RWPE1 (cell line): ENCODE data around the gene EPHA8.

Experiments used
- CTCF ChIA-PET: fragments of 350-600 bp; sonication (Branson Sonifier 250); formaldehyde crosslinking; extraction: SDS; loops from one replicate; lab custom pipeline; 2021; lab: Yijun Ruan, JAX
- POLR2A ChIA-PET: fragments of 400-600 bp; formaldehyde crosslinking; extraction: SDS; loops from one replicate; lab custom pipeline; 2020; ENCODE audit warnings: antibody characterized with exemption; ENCODE audit not compliant: low non-redundant PET; lab: Yijun Ruan, JAX
- DNase-seq: peaks from one replicate; pipeline ENCODE4 v3.0.0; 2012; ENCODE audit warnings: low spot score
- H3K27ac ChIP-seq: fragments of 450-650 bp; 2 replicates; pipeline ENCODE4 v1.5.1; 2017
- TF ChIP-seq, protein P1 (sequence below): fragments of 450-650 bp; conservative IDR thresholded peaks from 2 replicates; pipeline ENCODE4 v1.5.1; 2017; ENCODE audit warnings: low read depth, mild to moderate bottlenecking

The EPHA8 gene

DNA sequence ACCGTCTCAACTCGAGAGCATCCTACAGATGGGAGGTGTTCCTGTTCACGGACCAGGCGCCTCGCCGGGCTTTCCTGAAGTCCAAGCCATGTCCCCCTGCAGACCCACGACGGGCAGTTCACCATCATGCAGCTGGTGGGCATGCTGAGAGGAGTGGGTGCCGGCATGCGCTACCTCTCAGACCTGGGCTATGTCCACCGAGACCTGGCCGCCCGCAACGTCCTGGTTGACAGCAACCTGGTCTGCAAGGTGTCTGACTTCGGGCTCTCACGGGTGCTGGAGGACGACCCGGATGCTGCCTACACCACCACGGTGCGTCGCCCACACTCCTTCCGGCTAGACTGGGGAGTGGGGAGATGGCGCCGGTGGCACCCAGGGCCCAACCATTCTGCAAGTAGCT is 35.4 kb downstream of the EPHA8 start:
- POLR2A ChIA-PET, result no interaction called here
- H3K27ac ChIP-seq, result no peak overlapping the region
- TF ChIP-seq, protein P1, sequence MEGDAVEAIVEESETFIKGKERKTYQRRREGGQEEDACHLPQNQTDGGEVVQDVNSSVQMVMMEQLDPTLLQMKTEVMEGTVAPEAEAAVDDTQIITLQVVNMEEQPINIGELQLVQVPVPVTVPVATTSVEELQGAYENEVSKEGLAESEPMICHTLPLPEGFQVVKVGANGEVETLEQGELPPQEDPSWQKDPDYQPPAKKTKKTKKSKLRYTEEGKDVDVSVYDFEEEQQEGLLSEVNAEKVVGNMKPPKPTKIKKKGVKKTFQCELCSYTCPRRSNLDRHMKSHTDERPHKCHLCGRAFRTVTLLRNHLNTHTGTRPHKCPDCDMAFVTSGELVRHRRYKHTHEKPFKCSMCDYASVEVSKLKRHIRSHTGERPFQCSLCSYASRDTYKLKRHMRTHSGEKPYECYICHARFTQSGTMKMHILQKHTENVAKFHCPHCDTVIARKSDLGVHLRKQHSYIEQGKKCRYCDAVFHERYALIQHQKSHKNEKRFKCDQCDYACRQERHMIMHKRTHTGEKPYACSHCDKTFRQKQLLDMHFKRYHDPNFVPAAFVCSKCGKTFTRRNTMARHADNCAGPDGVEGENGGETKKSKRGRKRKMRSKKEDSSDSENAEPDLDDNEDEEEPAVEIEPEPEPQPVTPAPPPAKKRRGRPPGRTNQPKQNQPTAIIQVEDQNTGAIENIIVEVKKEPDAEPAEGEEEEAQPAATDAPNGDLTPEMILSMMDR, result no peak
- DNase-seq, result no peak
- CTCF ChIA-PET, result interaction anchor here (0.7 kb wide), 1 partner anchor 171 kb away, joined by 6 read pairs; no protein-coding TSS in a partner anchor

DNA sequence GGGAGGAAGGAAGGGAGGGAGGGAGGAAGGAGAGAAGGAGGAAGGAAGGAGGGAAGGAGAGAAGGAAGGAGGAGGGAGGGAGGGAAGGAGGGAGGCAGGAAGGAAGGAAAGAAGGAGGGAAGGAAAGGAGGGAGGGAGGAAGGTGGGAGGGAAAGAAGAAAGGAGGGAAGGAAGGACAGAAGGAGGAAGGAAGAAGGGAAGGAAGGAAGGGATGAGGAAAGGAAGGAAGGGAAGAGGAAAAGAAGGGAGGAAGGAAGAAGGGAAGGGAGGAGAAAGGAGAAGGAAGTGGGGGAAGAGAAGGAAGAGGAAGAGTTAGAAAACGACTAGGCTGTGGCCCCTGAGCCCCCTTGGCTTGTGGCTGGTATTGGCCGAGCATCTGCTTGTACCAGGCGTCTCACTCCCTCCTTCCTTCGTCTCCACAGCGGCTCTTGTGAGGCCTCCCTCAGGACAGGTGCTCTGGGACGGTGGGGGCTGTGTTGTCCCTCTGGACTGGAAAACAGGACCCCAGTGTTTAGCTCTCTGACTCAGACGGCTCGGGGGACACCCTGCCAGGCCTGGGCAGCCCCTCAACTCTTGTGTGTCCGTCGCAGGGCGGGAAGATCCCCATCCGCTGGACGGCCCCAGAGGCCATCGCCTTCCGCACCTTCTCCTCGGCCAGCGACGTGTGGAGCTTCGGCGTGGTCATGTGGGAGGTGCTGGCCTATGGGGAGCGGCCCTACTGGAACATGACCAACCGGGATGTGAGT is 37.0 kb downstream of the EPHA8 start:
- POLR2A ChIA-PET, result interaction anchor here (0.6 kb wide), 1 partner anchor 36 kb away, joined by 7 read pairs; no protein-coding TSS in a partner anchor
- CTCF ChIA-PET, result interaction anchor here (0.6 kb wide), 1 partner anchor 42 kb away, joined by 3 read pairs; no protein-coding TSS in a partner anchor
- TF ChIP-seq, protein P1, result no peak
- no peak overlapping the region for H3K27ac ChIP-seq
- DNase-seq, result peak; percentile 77

DNA sequence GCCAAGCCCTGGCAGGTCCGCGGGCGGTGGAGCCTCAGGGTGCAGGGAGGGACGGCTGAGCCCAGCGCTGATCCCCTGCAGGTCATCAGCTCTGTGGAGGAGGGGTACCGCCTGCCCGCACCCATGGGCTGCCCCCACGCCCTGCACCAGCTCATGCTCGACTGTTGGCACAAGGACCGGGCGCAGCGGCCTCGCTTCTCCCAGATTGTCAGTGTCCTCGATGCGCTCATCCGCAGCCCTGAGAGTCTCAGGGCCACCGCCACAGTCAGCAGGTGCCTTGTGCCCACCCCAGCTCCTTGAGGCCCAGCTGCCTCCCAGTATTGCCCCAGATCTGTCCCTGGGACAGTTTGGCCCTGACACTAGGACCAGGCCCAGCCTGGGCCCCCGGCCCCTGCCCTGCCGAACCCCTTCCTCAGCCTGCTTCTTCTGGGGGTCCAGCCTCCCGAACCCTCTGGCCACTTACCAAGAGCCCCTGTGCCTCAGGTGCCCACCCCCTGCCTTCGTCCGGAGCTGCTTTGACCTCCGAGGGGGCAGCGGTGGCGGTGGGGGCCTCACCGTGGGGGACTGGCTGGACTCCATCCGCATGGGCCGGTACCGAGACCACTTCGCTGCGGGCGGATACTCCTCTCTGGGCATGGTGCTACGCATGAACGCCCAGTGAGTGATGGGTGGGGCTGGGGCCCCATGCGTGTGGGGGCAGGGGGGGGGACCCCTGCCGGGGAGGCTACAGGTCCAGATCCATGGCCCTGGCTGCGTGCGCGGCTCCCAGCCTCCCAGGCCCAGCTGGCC is 37.7 kb downstream of the EPHA8 start:
- TF ChIP-seq, protein P1, result no peak
- ChIA-PET CTCF (interaction anchor here (0.6 kb wide), 1 partner anchor 41 kb away, joined by 3 read pairs; no protein-coding TSS in a partner anchor), POLR2A (interaction anchor here (0.6 kb wide), 1 partner anchor 35 kb away, joined by 7 read pairs; no protein-coding TSS in a partner anchor)
- no peak for DNase-seq
- no peak overlapping the region for H3K27ac ChIP-seq

GRCh38 chr1:22601610-22602009 is 38.3 kb downstream of the EPHA8 start:
- no peak overlapping the region for H3K27ac ChIP-seq
- ChIA-PET POLR2A (no interaction called here), CTCF (no interaction called here)
- TF ChIP-seq, protein P1, result no peak
- no peak for DNase-seq

DNA sequence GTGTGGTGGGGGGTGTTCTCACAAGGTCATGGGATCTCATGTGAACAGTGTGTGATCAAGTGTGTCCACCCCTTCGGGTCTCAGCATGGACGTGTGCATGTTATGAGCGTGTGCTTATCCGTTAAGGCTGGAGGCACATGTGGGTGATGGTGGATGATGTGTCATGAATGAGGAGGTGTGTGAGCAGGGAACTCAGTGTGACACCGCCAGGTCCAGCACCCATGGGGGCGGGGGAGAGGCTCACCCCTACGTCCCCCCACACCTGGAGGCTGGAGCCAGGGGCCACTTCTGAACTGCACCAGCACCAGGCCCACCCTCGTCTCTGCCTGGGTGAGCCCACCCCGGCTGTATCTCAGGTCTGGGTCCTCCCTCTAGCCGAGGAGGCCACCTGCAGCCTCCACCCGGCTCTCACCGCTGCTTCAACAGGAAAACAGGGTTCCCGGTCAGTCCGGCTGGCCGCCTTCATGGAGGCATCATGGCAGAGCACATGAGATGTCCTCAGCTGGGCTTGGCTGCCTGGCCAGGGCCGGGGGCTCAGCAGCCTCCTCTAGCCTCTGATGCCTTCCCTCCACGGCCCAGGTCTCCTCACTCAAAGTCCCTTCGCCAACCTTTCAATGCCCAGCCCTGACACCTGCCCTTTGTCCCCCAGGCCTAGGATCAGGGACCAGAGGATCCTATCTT is 38.9 kb downstream of the EPHA8 start:
- TF ChIP-seq, protein P1, result no peak
- POLR2A ChIA-PET, result no interaction called here
- no peak overlapping the region for H3K27ac ChIP-seq
- DNase-seq, result no peak
- CTCF ChIA-PET, result no interaction called here

GRCh38 chr1:22606161-22606560 is 42.9 kb downstream of the EPHA8 start:
- DNase-seq, result no peak
- POLR2A ChIA-PET, result no interaction called here
- CTCF ChIA-PET, result interaction anchor here (0.6 kb wide), 1 partner anchor 60 kb away, joined by 3 read pairs; no protein-coding TSS in a partner anchor
- no peak overlapping the region for H3K27ac ChIP-seq
- TF ChIP-seq, protein P1, result no peak
